ENCODE results near the gene CLEC4D.
"Not testable (repeated sequence)": the region's sequence is repeated elsewhere in the genome, so short reads cannot be mapped to it uniquely, and the experiment has no call there.

Gene CLEC4D

DNA sequence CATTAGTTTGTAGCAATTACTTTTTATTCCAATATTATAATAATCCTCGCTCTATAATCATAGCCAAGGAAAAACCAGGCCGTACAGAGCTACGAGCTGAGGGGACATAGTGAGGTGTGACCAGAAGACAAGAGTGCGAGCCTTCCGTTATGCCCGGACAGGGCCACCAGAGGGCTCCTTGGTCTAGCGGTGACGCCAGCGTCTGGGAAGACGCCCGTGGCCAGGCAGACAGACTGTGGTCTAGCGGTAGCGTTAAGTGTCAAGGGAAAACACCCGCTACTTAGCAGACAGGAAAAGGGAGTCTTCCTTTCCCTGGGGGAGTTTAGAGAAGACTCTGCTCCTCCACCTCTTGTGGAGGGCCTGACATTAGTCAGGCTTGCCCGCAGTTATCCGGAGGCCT is 24.5 kb downstream of the CLEC4D start:
- peak; percentile 19 for DNase-seq

DNA sequence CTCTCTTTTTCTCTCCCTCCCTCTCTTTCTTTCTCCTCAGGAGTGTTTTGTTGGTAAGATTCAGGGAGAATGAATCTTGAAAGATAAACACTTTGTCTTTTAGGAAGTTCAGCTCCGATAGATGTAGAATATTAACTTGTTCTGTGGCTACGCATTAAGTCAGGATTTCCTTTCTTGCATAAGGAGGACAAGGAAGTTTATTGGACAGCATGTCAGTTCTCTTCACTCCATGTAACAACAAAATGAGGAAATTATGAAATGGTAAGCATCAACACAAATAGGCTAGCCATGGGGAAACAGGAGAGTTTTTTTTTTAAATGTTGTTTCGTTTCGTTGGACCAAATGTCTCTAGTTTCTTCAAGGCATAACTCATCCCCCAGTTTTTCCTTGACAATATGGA is 27.5 kb downstream of the CLEC4D start, which contains the start of gene CLEC4E:
Gene CLEC4E (minus strand): TSS at position 75 of the 400 bp plus-strand sequence. CDS start 108 bp downstream, outside the sequence.
- not testable (repeated sequence) for DNase-seq

GRCh38 chr12:8541562-8541961 is 28.3 kb downstream of the CLEC4D start:
- DNase-seq = no peak

- peak; percentile 81 for DNase-seq
These were observed 31.0 kb downstream of the CLEC4D start for GRCh38 chr12:8544295-8544694.

GRCh38 chr12:8546591-8546990 is 33.3 kb downstream of the CLEC4D start:
- no peak for DNase-seq

DNA sequence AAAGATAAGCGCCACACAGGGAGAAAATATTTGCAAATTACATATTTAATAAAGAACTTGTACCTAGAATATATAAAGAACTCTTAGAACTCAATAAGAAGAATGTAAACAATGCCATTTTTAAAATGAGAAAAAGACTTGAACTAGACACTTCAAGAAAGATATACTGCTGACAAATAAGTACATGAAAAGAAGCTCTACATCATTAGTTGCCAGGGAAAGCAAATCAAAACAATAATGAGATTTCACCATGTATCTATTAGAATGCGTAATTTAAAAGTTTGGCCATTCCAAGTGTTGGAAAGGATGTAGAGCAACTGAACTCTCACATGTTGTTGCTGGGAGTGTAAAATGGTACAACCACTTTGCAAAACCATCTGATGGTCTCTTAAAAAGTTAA is 34.3 kb downstream of the CLEC4D start:
- DNase-seq = no peak

- DNase-seq = no peak
These were observed 34.9 kb downstream of the CLEC4D start for GRCh38 chr12:8548192-8548591.

- no peak for DNase-seq
These were observed 36.1 kb downstream of the CLEC4D start for GRCh38 chr12:8549381-8549780.

GRCh38 chr12:8553088-8553627 is 39.9 kb downstream of the CLEC4D start:
- DNase-seq = peak; percentile 7

DNA sequence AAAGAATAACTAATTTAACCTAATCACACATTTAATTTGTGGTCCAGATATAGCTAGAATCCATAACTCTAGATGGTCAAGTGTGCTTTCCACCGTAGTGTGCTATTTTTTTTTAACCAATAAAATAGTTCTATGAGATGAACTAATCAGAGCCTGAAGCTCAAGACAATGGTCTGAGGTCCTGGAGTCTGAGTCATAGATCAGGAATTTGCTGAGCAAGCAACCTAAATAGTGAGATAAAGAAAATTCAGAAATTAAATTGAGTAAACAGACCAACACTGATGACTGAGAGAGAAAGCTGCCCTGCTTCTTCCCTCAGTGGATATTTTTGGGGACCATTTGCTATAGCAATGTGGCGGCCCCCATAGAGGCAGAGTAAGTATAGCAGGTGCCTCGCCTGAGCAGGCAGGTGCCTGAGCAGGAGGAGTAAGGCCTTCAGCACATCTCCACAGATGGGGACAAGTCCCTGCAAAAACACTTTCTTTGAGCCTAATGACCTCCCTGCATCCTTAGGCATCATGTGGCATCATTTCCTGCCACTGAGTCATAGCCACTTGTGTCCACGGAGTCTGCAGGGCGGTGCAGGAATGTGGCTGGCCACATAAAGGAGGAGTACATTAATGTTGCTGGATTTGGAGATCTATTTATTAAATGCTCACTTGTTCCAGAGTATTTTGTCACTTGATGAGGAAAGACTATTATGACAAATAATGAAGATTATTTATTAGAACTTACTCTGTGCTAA is 41.3 kb downstream of the CLEC4D start:
- no peak for DNase-seq

GRCh38 chr12:8556531-8557097 is 43.3 kb downstream of the CLEC4D start:
- no peak for DNase-seq

DNA sequence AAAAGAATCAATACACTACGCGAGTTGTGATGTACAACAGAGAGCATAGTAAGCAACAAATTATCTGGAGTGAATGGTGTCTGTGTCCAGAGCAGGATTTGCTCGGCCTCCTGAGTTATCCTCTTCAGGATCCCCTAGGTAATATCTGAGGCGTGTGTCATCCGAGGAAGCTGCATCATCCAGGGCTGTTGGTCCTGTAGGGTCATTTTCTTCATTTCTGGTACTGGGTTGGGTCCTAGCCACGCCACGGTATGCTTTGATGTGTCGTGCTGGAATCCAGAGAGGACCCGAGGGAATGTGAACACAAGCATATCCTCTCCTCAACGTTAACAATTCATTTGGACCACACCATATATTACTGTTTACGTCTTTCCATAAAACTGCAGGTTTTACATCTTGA is 46.4 kb downstream of the CLEC4D start:
- no peak for DNase-seq

DNA sequence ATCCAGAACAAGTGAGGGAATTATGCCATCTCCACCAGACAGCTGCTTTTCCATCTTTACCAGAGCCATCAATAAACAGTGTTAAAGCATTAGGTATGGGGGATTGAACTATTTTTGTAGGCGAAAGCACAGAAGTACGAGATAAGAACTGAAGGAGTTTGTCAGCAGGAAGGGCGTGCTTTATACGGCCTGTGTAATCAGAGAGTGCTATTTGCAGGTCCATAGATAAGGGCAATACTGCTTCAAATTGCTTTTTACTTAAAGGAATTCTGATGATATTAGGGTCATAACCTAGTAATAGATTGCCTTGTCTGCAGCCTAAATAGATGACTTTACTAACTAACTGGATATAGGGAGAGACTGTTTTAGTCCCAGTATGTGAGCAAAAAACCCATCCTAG is 47.7 kb downstream of the CLEC4D start:
- no peak for DNase-seq

DNA sequence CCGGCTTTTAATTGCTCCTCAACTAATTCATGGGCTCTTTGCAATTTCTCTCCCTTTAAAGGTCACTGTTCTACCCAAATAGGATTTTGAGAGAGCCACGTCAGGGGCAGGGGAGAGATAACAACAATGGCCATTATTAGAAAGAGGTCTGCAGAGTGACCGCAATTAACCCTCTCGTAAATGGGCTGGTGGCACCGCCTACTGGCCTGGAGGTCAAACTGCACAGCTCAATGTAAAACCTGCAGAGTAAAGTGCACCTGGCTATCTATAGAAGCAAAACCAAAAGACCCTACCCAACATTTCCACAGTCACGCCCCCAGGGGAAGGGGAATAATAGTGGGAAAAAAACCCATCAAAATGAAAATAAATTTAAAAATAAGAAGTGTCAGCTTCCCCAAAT is 49.0 kb downstream of the CLEC4D start:
- DNase-seq = no peak

DNA sequence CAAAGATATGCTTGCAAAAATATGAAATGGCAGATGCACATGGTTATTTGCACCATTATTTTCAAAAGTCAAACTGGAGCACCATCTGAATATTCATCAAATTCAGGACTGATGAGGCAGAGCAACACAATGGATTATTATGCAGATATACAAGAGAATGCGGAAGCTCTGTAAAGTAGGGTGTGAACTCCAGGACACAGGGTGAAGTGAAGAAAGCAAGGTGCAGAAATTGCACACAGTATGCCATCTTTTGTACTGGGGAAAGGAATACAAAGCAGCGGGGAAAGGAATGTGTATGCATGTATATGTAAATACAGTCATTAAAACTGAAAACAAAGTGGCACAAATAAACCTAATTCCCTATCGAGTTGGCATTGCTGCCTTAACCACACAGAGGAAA is 50.1 kb downstream of the CLEC4D start:
- DNase-seq = no peak

- DNase-seq = no peak
These were observed 51.4 kb downstream of the CLEC4D start for GRCh38 chr12:8564656-8565055.

GRCh38 chr12:8566052-8566451 is 52.7 kb downstream of the CLEC4D start:
- not testable (repeated sequence) for DNase-seq

- no peak for DNase-seq
These were observed 53.2 kb downstream of the CLEC4D start for GRCh38 chr12:8566525-8566924.

Data from NCI-H82 (cell line).